ENCODE data around the gene PLEKHD1. TPM values are rescaled to one million over a fixed set of nuclear protein-coding genes. Genes with fewer than 3 reads are reported as not detected.
"Not testable (repeated sequence)": the region's sequence is repeated elsewhere in the genome, so short reads cannot be mapped to it uniquely, and the experiment has no call there.

PLEKHD1 gene
- total RNA-seq, 1 donor from 2014 or later = not detected

DNA sequence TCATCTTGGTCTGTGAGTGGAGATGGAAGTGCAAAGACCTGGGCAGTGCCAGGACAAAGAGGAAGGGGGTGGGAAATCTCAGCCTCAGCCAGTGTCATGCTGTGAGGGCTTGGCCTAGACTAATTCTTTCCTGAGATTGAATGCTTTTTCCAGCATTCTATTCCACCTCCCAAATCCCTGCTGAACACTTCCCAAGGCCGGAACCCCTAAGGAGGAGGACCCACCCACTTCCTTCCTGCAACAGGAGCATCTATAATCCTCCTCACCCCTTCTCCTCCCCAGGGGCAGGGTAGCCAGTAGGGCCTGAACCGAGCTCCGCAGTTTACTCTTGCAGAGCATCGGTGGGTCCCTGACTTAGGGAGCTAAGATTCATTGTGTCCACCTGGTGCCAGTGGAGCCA is 3.2 kb downstream of the PLEKHD1 start:
- H3K27me3 Mint-ChIP-seq (ENCODE audit: insufficient read depth) = peaks cover 26% of the 10 kb centered on the region
- intact Hi-C loops (cut with micrococcal nuclease) = no loop called here
- no peaks in the 10 kb centered on the region for H3K36me3 Mint-ChIP-seq (ENCODE audit: low read depth)
- no peak overlapping the region for H3K27ac Mint-ChIP-seq
- DNase-seq (ENCODE audit: low spot score) = no peak
- H3K4me3 Mint-ChIP-seq = no peak overlapping the region
- H3K9me3 Mint-ChIP-seq = no peaks in the 10 kb centered on the region
- H3K4me1 Mint-ChIP-seq (ENCODE audit: low read depth) = no peaks in the 10 kb centered on the region

GRCh38 chr14:69489495-69489894 is 5.0 kb downstream of the PLEKHD1 start:
- DNase-seq (ENCODE audit: low spot score) = no peak
- no peak overlapping the region for H3K27ac Mint-ChIP-seq
- intact Hi-C loops (cut with micrococcal nuclease) = no loop called here
- H3K27me3 Mint-ChIP-seq (ENCODE audit: insufficient read depth) = peaks cover 18% of the 10 kb centered on the region
- H3K36me3 Mint-ChIP-seq (ENCODE audit: low read depth) = no peaks in the 10 kb centered on the region
- H3K4me1 Mint-ChIP-seq (ENCODE audit: low read depth) = no peaks in the 10 kb centered on the region
- no peak overlapping the region for H3K4me3 Mint-ChIP-seq
- H3K9me3 Mint-ChIP-seq = no peaks in the 10 kb centered on the region

DNA sequence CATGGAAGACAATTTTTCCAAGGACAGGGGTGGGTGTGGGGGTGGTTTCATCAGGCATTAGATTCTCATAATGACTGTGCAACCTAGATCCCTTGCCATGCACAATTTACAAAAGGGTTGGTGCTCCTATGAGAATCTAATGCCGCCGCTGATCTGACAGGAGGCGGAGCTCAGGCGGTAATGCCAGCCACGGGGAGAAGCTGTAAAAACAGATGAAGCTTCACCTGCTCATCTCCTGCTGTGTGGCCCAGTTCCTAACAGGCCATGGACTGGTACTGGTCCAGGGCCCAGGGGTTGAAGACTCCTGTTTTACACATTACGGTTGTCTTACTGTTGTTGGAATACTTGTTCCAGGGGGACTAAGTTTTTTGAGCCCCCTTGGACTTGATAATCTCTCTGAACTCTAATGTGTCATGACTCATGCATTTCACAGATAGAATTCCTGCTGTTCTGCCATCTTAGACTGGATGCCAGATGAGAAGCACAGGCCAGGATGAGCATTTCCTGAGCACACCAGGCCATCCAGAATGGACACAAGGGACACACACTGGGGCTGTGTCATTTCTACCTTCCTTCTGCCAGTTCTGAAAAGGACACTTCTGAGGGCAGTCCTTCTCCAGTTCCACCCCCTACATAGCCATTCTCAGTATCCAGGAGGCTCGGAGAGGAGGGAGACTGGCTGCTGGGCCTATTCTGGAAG is 5.8 kb downstream of the PLEKHD1 start:
- Mint-ChIP-seq H3K4me3 (no peak overlapping the region), H3K27me3 (ENCODE audit: insufficient read depth) (peaks cover 16% of the 10 kb centered on the region), H3K9me3 (no peaks in the 10 kb centered on the region), H3K27ac (no peak overlapping the region), H3K4me1 (ENCODE audit: low read depth) (no peaks in the 10 kb centered on the region), H3K36me3 (ENCODE audit: low read depth) (no peaks in the 10 kb centered on the region)
- DNase-seq (ENCODE audit: low spot score) = no peak
- intact Hi-C loops (cut with micrococcal nuclease) = no loop called here

DNA sequence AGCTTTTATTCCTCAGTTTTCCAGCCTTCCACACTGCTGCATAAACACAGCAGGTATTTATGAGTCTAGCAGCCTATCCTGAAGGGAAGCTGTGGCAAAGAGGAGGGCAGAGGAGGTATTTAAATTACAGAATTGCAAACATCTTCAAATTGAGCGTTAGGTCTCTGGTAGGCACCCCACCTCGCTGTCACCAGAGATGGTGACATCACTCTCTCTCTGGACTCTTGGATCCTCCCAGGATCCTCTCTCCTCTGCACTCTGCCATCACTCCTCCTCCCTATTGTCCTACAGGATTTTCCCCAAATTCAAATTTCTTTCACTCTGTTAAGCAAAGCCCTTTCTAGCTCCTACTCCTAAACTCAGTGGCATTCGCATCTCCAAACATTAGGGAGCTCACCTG is 6.7 kb downstream of the PLEKHD1 start:
- no peak for DNase-seq (ENCODE audit: low spot score)
- no peak overlapping the region for H3K4me3 Mint-ChIP-seq
- H3K27ac Mint-ChIP-seq = no peak overlapping the region
- H3K27me3 Mint-ChIP-seq (ENCODE audit: insufficient read depth) = peaks cover 15% of the 10 kb centered on the region
- H3K36me3 Mint-ChIP-seq (ENCODE audit: low read depth) = no peaks in the 10 kb centered on the region
- intact Hi-C loops (cut with micrococcal nuclease) = no loop called here
- H3K9me3 Mint-ChIP-seq = no peaks in the 10 kb centered on the region
- H3K4me1 Mint-ChIP-seq (ENCODE audit: low read depth) = no peaks in the 10 kb centered on the region

GRCh38 chr14:69493038-69493437 is 8.5 kb downstream of the PLEKHD1 start:
- DNase-seq (ENCODE audit: low spot score) = no peak
- Mint-ChIP-seq H3K27me3 (ENCODE audit: insufficient read depth) (peaks cover 10% of the 10 kb centered on the region), H3K36me3 (ENCODE audit: low read depth) (no peaks in the 10 kb centered on the region), H3K4me1 (ENCODE audit: low read depth) (no peaks in the 10 kb centered on the region), H3K4me3 (no peak overlapping the region), H3K27ac (no peak overlapping the region), H3K9me3 (no peaks in the 10 kb centered on the region)
- intact Hi-C loops (cut with micrococcal nuclease) = no loop called here

GRCh38 chr14:69493791-69494190 is 9.3 kb downstream of the PLEKHD1 start:
- H3K4me1 Mint-ChIP-seq (ENCODE audit: low read depth) = no peaks in the 10 kb centered on the region

DNA sequence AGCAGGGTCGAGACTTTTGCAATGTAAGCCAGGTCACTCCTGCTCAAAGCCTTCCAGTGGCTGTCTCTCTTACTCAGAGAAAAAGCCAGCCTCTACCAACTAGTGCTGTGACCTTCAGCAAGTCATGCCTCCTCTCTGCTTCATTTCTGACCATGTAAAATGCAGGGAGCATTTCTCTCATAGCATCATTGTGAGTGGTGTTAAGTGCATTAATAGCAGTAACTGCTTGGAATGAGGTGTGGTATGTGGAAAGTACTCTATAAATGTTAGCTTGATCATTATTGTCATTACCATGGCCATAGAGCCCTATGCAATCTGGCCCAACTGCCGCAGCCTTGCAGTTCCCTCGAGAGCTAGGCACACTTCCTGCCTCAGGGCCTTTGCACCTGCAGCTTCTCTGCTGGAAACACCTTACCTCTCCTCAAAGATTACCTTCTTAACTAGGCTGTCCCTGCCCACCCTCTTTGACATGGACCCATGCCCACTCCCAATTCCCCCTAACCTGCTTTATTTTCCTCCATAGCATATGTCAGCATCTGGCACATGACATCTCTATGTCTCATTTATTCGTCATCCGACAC is 10.9 kb downstream of the PLEKHD1 start:
- Mint-ChIP-seq H3K4me1 (ENCODE audit: low read depth) (no peaks in the 10 kb centered on the region), H3K27me3 (ENCODE audit: insufficient read depth) (peaks cover 12% of the 10 kb centered on the region), H3K27ac (no peak overlapping the region), H3K36me3 (ENCODE audit: low read depth) (no peaks in the 10 kb centered on the region), H3K4me3 (no peak overlapping the region), H3K9me3 (no peaks in the 10 kb centered on the region)
- intact Hi-C loops (cut with micrococcal nuclease) = no loop called here
- DNase-seq (ENCODE audit: low spot score) = no peak

More at GRCh38 chr14:69493791-69494190, 9.3 kb downstream of the PLEKHD1 start:
- Mint-ChIP-seq H3K9me3 (no peaks in the 10 kb centered on the region), H3K36me3 (ENCODE audit: low read depth) (no peaks in the 10 kb centered on the region), H3K4me3 (no peak overlapping the region), H3K27me3 (ENCODE audit: insufficient read depth) (peaks cover 10% of the 10 kb centered on the region), H3K27ac (no peak overlapping the region)
- intact Hi-C loops (cut with micrococcal nuclease) = no loop called here
- DNase-seq (ENCODE audit: low spot score) = no peak

DNA sequence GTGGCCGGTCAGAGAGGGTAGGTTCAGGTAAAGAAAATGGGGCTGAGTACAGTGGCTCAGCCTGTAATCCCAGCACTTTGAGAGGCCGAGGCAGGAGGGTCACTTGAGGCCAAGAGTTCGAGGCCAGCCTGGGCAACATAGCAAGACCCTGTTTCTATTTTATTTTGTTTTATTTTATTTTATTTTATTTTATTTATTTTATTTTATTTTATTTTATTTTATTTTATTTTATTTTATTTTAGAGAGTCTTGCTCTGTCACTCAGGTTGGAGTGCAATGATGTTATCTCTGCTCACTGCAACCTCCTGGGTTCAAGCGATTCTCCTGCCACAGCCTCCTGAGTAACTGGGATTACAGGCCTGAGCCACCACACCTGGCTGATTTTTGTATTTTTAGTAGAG is 13.3 kb downstream of the PLEKHD1 start:
- H3K27ac Mint-ChIP-seq; H3K4me3 Mint-ChIP-seq; H3K4me1 Mint-ChIP-seq (ENCODE audit: low read depth); H3K9me3 Mint-ChIP-seq; DNase-seq (ENCODE audit: low spot score); intact Hi-C loops (cut with micrococcal nuclease); H3K36me3 Mint-ChIP-seq (ENCODE audit: low read depth): not testable (repeated sequence)
- peaks cover 11% of the 10 kb centered on the region for H3K27me3 Mint-ChIP-seq (ENCODE audit: insufficient read depth)

DNA sequence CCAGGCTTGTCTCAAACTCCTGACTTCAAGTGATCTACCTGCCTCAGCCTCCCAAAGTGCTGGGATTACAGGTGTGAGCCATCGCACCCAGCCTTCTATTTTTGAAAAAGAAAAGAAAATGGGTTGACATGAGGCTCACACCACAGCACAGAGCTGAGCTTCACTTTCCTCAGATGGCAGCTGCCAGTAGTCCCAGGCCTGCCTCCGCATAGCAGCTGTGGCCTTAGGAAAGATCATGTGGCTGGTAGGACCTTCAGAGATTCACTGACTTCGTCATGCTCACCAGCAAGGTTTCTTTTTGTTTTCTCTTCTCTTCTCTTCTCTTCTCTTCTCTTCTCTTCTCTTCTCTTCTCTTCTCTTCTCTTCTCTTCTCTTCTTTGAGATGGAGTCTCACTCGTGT is 13.8 kb downstream of the PLEKHD1 start:
- peaks cover 11% of the 10 kb centered on the region for H3K27me3 Mint-ChIP-seq (ENCODE audit: insufficient read depth)
- intact Hi-C loops (cut with micrococcal nuclease); H3K27ac Mint-ChIP-seq; H3K9me3 Mint-ChIP-seq; H3K4me1 Mint-ChIP-seq (ENCODE audit: low read depth); H3K4me3 Mint-ChIP-seq; H3K36me3 Mint-ChIP-seq (ENCODE audit: low read depth); DNase-seq (ENCODE audit: low spot score): not testable (repeated sequence)

DNA sequence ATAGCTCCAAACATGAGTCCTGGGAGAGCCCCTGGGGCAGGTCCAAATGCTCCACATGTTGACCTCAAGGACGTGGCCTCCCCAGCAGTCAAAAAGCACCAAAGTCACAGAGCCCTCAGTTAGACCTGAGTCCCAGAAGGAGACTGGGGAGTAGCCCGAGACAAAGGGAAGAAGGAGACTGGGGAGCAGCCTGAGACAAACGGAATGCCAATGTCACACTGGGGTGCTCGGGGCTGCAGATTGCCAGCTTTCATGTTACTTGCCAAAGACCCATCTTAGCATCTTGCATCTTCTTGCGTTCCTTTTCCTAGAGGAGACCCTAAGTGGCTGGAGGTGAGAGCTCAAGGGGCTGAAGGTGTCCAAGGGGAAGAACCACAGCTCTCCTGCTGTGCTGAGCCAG is 14.9 kb downstream of the PLEKHD1 start:
- no peak for DNase-seq (ENCODE audit: low spot score)
- Mint-ChIP-seq H3K4me3 (no peak overlapping the region), H3K27ac (no peak overlapping the region), H3K4me1 (ENCODE audit: low read depth) (no peaks in the 10 kb centered on the region), H3K36me3 (ENCODE audit: low read depth) (no peaks in the 10 kb centered on the region), H3K27me3 (ENCODE audit: insufficient read depth) (peaks cover 5% of the 10 kb centered on the region), H3K9me3 (no peaks in the 10 kb centered on the region)
- intact Hi-C loops (cut with micrococcal nuclease) = no loop called here

GRCh38 chr14:69500096-69500495 is 15.6 kb downstream of the PLEKHD1 start:
- no peaks in the 10 kb centered on the region for H3K4me1 Mint-ChIP-seq (ENCODE audit: low read depth)
- peaks cover 8% of the 10 kb centered on the region for H3K27me3 Mint-ChIP-seq (ENCODE audit: insufficient read depth)
- no peaks in the 10 kb centered on the region for H3K36me3 Mint-ChIP-seq (ENCODE audit: low read depth)
- no peak overlapping the region for H3K4me3 Mint-ChIP-seq
- intact Hi-C loops (cut with micrococcal nuclease) = no loop called here
- no peak for DNase-seq (ENCODE audit: low spot score)
- H3K27ac Mint-ChIP-seq = no peak overlapping the region
- no peaks in the 10 kb centered on the region for H3K9me3 Mint-ChIP-seq

DNA sequence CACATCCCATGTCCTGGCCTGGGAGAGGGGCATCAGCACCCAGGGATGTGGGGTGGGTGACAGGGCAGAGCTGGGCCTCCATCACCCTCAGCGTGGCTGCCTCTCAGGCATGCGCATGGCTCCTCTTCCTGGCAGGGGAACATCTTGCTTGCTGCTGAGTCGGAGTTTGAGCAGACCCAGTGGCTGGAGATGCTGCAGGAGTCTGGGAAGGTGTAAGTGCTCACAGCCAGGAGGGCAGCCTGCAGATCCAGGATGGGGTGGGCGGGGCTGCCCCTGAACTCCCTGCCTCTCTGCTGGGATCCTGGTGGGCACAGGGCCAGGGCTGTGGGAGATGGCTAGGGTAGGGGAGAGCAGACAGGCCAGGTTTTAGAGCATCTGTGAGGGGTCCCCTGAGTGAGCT is 16.2 kb downstream of the PLEKHD1 start:
- Mint-ChIP-seq H3K27ac (no peak overlapping the region), H3K36me3 (ENCODE audit: low read depth) (no peaks in the 10 kb centered on the region), H3K27me3 (ENCODE audit: insufficient read depth) (peaks cover 6% of the 10 kb centered on the region), H3K4me3 (no peak overlapping the region), H3K9me3 (no peaks in the 10 kb centered on the region), H3K4me1 (ENCODE audit: low read depth) (no peaks in the 10 kb centered on the region)
- intact Hi-C loops (cut with micrococcal nuclease) = no loop called here
- DNase-seq (ENCODE audit: low spot score) = no peak

DNA sequence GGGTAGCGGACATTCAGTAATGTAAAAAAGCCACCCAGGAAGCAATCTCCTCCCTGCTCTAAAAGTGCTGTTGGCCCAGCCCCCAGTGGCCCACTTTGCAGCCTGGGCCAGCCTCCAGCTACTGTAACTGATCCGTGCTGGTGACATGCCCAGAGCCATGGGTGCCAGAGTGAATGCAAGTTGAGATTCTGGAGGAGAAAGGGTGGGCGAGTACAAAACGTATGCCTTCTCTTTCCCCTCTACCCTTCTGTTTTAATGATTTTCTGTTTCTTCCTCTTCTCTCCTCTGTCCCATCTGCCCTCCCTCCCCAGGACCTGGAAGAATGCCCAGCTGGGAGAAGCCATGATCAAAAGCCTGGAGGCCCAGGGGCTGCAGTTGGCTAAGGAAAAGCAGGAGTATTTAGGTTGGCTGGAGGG is 16.9 kb downstream of the PLEKHD1 start:
- intact Hi-C loops (cut with micrococcal nuclease) = no loop called here
- Mint-ChIP-seq H3K4me1 (ENCODE audit: low read depth) (no peaks in the 10 kb centered on the region), H3K4me3 (no peak overlapping the region), H3K36me3 (ENCODE audit: low read depth) (no peaks in the 10 kb centered on the region), H3K27ac (no peak overlapping the region), H3K9me3 (no peaks in the 10 kb centered on the region), H3K27me3 (ENCODE audit: insufficient read depth) (peaks cover 5% of the 10 kb centered on the region)
- DNase-seq (ENCODE audit: low spot score) = no peak

GRCh38 chr14:69504775-69505174 is 20.2 kb downstream of the PLEKHD1 start:
- intact Hi-C loops (cut with micrococcal nuclease) = no loop called here
- Mint-ChIP-seq H3K27me3 (ENCODE audit: insufficient read depth) (peaks cover 15% of the 10 kb centered on the region), H3K9me3 (no peaks in the 10 kb centered on the region), H3K27ac (no peak overlapping the region), H3K4me3 (no peak overlapping the region), H3K4me1 (ENCODE audit: low read depth) (no peaks in the 10 kb centered on the region), H3K36me3 (ENCODE audit: low read depth) (no peaks in the 10 kb centered on the region)
- DNase-seq (ENCODE audit: low spot score) = no peak
